GM21367 (cell line): ENCODE data around the gene FAM228A.
"Not testable (repeated sequence)": the region's sequence is repeated elsewhere in the genome, so short reads cannot be mapped to it uniquely, and the experiment has no call there.

ENCODE experiments used
- ATAC-seq: cut with Tn5 transposase; IDR thresholded peaks from one replicate; pipeline ENCODE4 v1.9.1; 2021; ENCODE audit not compliant: unreplicated experiment

FAM228A gene

DNA sequence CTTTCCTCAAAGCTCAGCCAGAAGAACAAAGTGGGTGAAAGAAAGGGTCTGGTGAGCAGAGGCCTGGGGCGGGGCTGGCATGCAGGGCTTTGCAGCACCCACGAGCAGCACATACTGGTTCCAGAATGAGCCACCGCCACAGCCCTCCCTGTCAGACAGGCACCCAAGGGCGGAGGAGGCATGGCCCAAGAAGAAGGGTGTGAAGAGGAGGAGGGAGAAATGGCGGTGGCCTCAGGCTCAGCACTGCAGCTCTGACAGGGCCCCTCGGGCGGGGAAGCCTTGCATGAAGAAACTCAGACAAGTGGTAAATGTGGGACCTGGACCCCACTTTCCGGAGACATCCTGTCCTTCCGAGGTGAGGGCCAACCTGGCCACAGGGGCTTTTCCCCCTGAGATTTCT, 15.7 kb downstream of the FAM228A start:
- ATAC-seq: no peak

GRCh38 chr2:24191156-24191555, 16.3 kb downstream of the FAM228A start:
- no peak for ATAC-seq

- no peak for ATAC-seq
Observed at GRCh38 chr2:24191848-24192247, 17.0 kb downstream of the FAM228A start.

DNA sequence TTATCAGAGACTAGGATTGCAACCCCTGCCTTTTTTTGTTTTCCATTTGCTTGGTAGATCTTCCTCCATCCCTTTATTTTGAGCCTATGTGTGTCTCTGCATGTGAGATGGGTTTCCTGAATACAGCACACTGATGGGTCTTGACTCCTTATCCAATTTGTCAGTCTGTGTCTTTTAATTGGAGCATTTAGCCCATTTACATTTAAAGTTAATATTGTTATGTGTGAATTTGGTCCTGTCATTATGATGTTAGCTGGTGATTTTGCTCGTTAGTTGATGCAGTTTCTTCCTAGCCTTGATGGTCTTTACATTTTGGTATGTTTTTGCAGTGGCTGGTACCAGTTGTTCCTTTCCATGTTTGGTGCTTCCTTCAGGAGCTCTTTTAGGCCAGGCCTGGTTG, 22.4 kb downstream of the FAM228A start:
- not testable (repeated sequence) for ATAC-seq

GRCh38 chr2:24199968-24200590, 25.2 kb downstream of the FAM228A start:
- no peak for ATAC-seq

DNA sequence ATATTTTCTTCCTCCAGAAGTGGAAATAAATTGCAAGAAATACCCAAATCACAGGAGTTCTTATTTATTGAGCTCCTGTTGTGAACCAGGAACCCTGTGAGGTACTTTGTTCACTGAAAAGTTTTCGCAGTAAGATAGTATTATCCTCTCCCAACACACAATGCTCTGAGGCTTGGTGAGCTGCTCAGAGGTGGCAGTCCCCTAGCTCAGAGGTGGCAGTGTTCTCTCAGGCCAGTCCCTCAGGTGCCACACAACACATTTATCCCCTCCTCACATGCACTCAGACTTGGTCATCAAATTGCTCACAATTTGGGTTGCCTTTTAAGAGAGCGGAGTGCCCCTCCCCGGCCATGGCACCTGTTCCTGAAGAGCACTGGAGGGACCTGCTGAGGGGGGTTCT, 25.9 kb downstream of the FAM228A start:
- ATAC-seq: no peak

- no peak for ATAC-seq
Observed at GRCh38 chr2:24203029-24203786, 28.4 kb downstream of the FAM228A start.

- ATAC-seq: no peak
Observed at GRCh38 chr2:24203787-24204150, 28.9 kb downstream of the FAM228A start.

DNA sequence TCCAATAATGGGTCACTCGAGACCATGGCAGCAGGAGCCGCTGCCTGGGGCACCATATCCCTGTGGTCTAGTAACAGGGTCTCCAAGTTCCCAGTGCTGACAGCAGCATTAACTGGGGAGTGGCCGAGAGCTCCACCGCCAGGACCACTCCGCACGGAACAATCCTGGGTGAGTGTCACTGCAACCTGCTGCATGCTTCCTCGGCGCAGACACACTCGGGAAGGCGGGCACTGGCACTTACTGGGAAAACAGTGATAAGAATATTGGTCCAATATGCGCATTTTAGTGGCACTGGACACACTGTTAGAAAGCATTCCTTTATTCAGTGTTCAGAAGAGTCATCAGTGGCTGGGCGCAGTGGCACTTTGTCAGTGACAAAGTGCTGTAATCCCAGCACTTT, 29.7 kb downstream of the FAM228A start:
- no peak for ATAC-seq

DNA sequence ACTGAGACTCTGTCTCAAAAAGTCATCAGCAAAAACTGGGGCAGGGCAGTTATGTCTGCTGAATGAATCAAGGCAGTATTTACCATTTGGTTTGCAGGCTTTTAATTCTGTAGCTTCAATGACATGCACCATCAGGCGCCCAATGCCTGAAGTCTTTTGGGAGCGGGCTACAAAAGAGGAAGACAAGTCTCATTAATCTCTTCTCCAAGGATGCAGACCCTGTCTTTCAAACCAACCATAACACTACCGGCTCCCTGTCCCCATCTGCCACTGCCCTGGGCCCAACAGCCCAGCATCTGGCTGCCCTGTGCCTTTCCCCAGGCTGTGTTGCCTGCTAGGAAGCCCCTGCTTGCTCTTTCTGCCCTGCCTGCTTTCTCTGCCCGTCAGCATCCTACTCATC, 30.3 kb downstream of the FAM228A start:
- no peak for ATAC-seq

DNA sequence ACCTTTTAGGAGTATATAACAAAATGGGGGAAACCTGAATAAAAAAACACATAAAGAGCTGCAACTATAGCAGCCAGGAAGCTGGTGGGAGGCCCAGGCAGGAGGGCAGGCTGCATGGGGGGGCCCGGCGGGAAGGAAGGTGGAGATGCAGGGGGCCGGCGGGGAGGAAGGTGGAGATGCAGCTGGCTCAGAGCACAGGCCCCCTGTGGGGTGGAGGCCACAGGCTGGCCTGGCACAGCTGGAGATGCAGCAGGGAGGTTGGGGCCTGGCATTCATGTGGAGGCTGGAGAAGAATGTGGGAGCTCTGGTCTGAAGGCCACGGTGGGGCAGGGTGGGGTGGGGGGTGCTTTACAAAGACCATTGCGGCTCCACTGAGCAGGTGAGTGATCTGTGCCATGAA, 31.4 kb downstream of the FAM228A start:
- no peak for ATAC-seq

- no peak for ATAC-seq
Observed at GRCh38 chr2:24206714-24207113, 31.9 kb downstream of the FAM228A start.

DNA sequence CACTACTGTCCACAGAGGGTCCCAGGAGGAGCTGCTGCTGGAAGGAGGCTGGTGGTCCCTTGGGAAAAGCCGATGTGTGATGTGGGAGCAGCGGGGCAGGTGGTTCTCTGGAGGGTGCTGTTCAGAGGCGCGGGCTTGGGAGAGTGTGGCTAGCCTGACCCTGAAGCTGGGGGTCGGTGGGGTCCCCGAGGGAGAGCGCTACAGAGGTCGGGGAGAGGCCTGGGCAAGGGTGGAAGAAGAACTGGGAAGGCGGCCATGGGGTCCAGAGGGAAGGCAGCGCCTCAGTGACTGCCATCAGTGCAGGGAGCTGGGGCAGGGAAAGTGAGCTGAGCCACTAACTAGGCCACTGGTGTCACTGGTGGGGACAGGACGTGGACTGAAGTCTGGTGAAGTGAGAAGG, 32.5 kb downstream of the FAM228A start:
- no peak for ATAC-seq

GRCh38 chr2:24208490-24208889, 33.6 kb downstream of the FAM228A start:
- ATAC-seq: no peak

- ATAC-seq: no peak
Observed at GRCh38 chr2:24209389-24210105, 34.7 kb downstream of the FAM228A start.

- no peak for ATAC-seq
Observed at GRCh38 chr2:24210106-24210455, 35.2 kb downstream of the FAM228A start.

- ATAC-seq: no peak
Observed at GRCh38 chr2:24210723-24211122, 35.9 kb downstream of the FAM228A start.

DNA sequence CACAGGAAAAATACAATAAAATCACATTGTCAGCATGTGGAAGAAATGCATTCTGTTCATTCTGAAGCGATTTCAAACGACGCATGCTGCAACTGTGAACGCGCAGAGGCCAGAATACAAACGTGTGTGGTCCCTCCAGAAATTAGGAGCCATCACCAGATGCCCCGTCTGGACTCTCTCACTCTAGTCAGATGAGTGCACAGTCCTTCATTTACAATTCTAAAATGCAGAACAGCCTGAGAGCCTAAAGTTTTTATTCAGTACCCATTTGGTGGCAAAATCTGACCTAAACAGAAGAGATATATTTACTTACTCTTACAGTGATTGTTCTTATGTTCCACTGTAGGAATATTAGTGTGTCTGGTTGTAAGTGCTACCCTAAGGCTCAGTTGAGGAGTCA, 36.6 kb downstream of the FAM228A start:
- ATAC-seq: no peak

DNA sequence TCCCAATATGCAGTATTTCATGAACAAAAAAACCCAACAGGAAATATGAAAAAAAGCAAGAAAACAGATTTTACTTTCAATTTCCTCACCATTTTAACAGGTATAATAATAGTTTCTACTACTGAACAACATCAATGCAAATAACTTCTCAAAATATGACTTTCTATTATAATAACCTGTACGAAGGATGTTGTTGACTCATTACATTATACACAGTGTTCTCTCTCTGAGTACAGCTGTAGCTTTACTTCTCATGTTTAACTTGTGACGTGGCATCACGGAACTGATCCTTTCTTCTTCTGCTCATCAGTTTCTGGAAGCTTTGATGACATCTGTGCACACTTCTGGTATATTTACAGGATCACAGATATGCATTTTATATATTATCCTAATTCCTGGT, 40.0 kb downstream of the FAM228A start:
- peak; percentile 94 for ATAC-seq

- ATAC-seq: no peak
Observed at GRCh38 chr2:24220554-24221291, 45.9 kb downstream of the FAM228A start.

GRCh38 chr2:24221343-24222050, 46.6 kb downstream of the FAM228A start:
- ATAC-seq: no peak
